HG03103 (cell line): ENCODE data around the gene FAM209A.
A peak's percentile ranks its signal among the peaks of the same experiment; 100 is the strongest.
"Not testable (repeated sequence)": the region's sequence is repeated elsewhere in the genome, so short reads cannot be mapped to it uniquely, and the experiment has no call there.

Experiments
- ATAC-seq: cut with Tn5 transposase; IDR thresholded peaks from one replicate; pipeline ENCODE4 v1.9.1; 2021; ENCODE audit warnings: low read depth; ENCODE audit not compliant: unreplicated experiment

FAM209A gene

DNA sequence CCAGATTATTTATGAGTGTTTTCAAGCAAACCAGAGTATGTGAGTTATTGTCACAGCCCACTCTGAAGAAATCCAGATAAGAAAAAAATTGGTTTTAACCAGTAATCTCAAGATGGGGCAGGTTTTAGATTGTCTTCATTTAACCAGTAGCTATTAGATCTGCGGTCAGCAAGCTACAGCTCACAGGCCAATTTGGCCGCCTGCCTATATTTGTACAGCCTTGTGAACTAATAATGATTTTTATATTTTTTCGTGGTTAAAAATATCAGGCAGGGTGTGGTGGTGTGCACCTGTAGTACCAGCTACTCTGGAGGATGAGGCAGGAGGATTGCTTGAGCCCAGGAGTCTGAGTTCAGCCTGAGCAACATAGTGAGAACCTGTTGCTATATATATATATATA, 13.5 kb downstream of the FAM209A start:
- no peak for ATAC-seq

DNA sequence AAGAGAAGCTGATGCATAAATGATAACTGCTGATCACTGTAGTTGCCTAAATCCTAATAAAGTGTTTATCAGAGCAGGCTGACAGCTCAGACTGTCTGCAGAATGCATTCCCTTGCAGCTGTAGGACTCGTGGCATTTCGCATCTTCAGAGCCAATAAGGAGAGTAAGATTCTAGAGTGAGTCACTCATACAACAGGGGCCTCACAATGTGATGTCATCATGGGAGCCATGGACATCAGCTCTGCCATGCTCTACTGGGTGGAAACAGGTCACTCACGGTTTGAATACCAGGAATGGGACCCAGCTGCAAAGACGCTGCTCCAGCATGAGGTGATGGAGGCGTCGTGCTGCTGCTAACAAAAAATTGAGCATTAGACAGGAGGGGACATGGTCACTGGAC, 15.9 kb downstream of the FAM209A start:
- no peak for ATAC-seq

DNA sequence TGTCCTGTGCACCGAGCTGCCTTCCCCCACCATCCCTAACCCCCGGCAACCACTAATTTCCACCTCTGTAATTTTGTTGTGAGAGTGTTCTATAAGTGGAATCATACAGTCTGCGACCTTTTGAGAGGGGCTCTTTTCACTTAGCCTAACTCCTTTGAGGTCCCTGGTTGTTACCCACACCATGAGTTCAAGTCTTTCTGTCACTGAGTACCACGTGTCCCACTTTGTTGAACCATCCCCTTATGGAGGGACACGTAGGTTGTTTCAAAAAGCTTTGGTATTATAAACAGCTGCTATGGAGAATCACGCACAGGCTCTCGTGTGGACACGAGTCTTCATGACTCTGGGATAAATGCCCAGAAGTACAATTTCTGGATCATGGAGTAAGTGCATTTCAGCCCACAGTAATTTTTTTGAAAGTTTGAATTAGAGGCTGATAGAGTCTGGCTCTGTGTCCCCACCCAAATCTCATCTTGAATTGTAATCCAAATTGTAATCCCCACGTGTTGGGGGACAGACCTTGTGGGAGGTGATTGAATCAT, 18.0 kb downstream of the FAM209A start:
- ATAC-seq = no peak

DNA sequence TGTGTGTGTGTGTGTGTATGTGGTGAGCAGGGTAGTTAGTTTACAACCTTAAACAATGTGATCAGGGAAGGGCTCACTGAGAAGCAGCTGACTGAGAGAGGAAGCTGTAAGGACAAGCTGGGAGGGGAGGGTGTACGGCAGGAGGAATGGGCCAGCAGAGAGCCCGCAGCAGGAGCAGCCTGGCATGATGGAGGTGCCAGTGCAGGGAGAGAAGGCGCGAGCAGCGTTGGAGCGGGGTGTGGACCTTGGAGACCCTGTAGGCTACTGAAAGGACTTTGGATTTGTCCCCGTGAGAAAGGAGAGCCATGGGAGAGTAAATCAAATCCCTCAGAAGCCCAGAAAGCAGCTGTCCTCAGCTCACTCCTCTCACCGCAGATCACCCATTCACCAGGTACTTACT, 27.0 kb downstream of the FAM209A start:
- no peak for ATAC-seq

DNA sequence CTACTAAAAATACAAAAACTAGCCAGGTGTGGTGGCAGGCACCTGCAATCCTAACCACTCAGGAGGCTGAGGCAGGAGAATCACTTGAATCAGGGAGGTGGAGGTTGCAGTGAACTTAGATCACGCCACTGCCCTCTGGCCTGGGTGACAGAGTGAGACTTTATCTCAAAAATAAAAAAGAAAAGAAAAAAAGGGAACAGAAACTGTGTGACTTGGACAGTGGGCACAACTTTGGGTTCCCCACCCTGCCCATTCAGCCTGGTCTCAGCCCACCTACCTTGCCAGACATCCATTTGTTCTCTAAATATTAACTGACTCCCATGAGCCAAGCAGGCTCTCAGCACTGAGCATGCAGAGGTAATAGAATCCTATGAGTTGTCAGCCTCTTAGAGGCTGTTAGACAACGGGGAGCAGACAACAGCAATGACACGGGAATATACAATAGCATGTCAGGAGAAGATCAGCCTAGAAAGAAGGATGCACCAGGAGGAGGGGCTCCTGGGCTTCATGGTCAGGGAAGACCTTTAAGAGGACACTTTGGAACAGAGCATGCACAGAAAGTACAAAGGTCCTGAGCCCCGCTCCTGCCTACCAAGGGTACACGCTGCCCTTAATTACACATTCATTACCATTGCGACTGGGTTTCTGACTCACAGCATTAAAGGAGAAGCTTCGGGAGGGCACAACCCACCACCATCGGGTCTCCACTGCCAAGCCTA, 28.5 kb downstream of the FAM209A start:
- ATAC-seq = no peak

DNA sequence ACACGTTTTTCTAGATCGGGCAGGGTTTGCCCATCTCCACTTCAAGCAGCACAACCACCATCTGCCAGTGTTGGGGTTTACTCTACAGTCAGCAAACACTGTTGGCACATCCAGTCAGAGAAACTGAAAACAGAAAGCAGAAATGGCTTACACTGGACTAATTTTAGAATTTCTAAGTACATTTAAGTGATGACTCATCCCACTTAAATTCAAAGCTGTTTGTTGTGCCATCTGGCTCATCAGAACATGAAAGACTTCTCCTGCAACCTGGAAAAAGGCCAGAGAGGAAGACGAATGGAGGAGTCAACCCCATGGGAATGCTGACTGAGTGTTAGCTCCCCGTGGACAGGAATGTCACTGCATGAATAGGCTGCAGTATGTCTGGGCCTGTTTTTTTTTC, 30.3 kb downstream of the FAM209A start:
- ATAC-seq = peak; percentile 89

DNA sequence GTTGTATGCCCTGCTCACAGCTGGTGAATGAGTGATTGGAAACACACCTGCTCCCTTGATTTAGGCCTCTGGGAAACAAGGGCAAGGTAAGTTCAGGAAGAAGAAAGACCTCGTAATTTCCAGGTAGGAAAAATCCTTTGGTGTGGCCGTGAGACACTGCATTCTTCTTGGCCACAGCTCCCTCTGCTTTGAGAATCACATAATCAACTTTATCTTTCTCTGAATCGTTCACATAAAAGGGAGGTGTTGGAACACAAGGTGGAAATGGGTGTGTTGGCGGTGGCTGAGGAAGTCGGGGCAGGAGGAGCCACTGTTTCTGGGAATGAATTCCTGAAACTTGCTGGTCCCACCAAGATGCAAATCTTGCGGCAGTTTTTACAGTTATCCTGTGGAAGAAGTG, 34.4 kb downstream of the FAM209A start:
- ATAC-seq = no peak

DNA sequence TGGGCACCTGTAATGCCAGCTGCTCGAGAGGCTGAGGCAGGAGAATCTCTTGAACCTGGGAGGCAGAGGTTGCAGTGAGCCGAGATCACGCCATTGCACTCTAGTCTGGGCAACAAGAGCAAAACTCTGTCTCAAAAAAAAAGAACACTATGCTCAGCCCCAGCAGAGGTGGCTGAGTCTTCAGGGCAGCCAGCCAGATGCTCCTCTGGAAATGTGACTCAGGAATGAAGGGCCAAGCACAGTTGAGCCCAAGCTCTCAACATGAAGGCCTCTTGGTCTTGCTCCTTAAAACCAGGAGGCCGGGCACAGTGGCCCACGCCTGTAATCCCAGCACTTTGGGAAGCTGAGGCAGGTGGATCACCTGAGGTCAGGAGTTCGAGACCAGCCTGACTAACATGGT, 40.0 kb downstream of the FAM209A start:
- not testable (repeated sequence) for ATAC-seq

DNA sequence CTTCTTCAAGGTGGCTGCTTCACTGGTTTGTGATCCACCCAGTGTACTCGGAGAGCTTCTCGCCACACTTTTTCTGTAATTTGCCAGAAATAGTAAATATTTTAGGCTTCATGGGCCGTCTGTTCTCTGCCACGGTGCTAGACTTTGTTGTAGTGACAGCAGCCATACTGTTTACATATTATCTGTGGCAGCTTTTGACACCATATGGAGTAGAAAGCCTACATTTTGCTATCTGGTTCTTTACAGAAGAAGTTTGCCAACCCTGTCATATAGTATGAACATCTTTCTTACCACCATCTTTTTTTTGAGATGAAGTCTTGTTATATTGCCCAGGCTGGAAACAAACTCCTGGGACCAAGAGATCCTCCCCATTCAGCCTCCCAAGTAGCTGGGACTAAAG, 41.0 kb downstream of the FAM209A start:
- ATAC-seq = no peak

DNA sequence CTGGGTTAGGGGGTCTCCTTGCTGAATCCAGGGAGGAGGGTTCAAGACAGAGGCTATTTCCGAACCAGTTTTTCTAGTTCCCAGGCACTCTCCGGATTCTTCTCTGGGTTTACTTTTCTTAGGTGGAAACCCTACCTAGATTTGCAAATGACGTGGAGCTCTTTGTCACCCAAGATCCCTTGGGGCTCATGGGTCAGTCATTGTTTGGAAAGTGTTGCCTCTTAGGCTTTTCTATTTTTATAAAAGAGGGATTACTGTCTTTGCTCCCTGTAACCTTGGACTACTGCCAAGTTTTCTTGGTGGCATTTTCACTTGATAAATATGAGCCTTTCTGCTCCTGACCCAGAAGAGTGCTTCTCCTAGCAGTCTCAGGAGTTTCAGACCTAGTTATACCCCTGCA, 42.1 kb downstream of the FAM209A start:
- ATAC-seq = no peak

DNA sequence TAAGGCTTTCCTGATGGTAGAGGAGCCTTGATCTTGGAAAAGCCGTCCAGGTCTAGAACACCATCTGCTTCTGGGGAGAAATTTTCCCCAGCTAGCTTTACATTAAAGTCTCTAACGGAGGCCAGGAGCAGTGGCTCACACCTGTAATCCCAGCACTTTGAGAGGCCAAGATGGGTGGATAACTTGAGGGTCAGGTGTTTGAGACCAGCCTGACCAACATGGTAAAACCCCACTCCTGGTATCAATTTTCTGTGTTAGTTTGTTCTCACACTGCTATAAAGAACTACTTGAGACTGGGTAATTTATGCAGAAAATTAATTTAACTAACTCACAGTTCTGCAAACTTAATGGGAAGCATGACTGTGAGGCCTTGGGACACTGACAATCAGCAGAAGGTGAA, 46.3 kb downstream of the FAM209A start:
- ATAC-seq = no peak

DNA sequence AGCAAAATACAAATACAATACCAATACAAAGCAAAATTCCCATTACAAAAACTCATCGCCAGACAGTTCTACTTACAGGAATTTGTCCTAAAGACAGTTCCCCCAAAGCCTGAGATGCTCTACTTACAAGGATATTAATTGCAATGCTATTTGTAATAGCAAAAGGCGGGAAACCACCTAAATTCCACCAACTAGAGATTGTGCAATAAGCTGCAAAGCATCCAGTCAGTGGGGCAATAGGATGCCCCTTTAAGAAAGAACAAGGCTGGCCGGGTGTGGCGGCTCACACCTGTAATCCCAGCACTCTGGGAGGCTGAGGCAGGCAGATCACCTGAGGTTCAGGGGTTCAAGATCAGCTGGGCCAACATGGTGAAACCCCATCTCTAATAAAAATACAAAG, 47.6 kb downstream of the FAM209A start:
- no peak for ATAC-seq

DNA sequence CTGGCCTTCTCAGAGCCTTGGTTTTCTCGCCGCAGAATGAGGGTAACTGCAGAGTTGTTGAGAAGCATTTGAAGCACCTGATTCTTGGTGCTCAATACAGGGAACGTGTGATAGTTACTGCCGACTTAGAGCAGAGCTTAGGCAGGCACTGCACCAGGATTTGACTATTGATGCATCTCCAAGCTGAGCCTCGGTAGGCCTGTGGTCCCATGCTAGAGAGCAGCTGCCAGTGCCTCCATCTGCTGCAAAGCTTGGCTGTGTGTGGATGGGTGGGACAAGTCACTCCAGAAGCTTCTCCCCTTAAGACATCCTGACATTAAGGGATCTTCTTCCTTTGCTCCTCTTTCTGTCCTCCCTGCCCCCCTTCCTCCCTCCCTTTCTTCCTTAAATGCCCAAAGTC, 49.4 kb downstream of the FAM209A start:
- no peak for ATAC-seq

DNA sequence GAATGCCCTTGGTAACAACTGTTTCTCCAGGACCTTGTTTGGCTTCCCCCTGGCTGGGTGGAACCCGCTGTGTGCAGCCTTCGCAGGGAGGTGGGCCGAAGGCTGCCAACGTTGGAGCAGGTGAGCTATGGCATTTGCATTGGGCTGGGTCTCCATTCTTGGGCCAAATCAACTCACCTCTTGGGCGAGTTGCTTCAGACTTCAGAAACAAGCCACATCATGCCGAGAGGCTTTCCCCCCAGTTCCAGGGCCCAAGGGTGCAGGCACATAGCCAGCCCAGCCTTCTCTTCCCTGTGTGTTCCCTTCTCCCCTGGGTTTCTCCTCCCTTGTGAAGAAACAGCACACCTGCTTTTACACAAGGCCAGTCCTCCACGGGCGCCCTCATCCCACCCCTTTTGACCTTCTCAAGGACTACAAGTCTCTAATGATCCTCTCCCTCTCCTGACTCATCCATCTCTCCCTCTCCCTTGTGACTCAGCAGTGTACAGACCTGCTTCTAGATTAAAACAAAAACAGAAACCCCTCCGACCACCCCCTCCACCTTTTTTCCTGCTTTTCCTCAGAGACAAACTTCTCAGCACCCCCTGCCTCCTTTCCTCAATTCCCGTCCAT, 50.1 kb downstream of the FAM209A start:
- no peak for ATAC-seq

DNA sequence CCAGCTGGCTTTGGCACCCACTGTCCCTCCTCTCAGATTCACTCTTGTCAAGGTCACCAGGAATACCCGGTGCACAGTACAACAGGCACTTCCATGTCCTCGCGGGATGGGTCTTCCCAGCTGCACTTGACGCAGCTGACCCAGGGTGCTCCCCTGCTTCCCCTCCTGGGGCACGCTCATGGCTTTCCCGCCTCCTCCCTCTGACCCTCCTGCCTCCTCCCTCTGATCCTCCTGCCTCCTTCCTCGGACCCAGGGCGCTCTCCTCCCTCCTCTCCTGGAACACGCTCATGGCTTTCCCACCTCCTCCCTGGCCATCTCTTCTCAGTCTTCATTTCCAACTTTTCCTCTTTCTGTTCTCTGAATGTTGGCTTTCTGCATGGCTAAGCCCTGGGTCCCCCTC, 50.6 kb downstream of the FAM209A start:
- no peak for ATAC-seq
